Endothelial cell (in vitro differentiated cells): ENCODE data around the gene ASMT. TPM values are rescaled to one million over a fixed set of nuclear protein-coding genes. Genes with fewer than 3 reads are reported as not detected.
"Not testable (repeated sequence)": the region's sequence is repeated elsewhere in the genome, so short reads cannot be mapped to it uniquely, and the experiment has no call there.

ENCODE experiments used
- DNase-seq: peaks from one replicate; pipeline ENCODE4 v3.0.0; 2021; ENCODE audit warnings: low spot score
- H3K27ac Mint-ChIP-seq: one replicate; pipeline ENCODE4 v1.8.0; 2021; ENCODE audit warnings: mixed read lengths, inconsistent platforms; ENCODE audit not compliant: unreplicated experiment
- H3K27me3 Mint-ChIP-seq: one replicate; pipeline ENCODE4 v1.8.0; 2021; ENCODE audit warnings: mild to moderate bottlenecking, moderate library complexity, mixed read lengths, inconsistent platforms; ENCODE audit not compliant: unreplicated experiment
- H3K36me3 Mint-ChIP-seq: one replicate; pipeline ENCODE4 v1.8.0; 2021; ENCODE audit warnings: mild to moderate bottlenecking, low read depth, mixed read lengths, inconsistent platforms; ENCODE audit not compliant: unreplicated experiment
- H3K4me1 Mint-ChIP-seq: one replicate; pipeline ENCODE4 v1.8.0; 2021; ENCODE audit warnings: mild to moderate bottlenecking, mixed read lengths, inconsistent platforms; ENCODE audit not compliant: unreplicated experiment
- H3K4me3 Mint-ChIP-seq: one replicate; pipeline ENCODE4 v1.8.0; 2021; ENCODE audit warnings: mild to moderate bottlenecking, mixed read lengths, inconsistent platforms; ENCODE audit not compliant: unreplicated experiment
- H3K9me3 Mint-ChIP-seq: one replicate; pipeline ENCODE4 v1.8.0; 2021; ENCODE audit warnings: mixed read lengths, inconsistent platforms; ENCODE audit not compliant: unreplicated experiment
- CTCF ChIP-seq: fragments of 200-600 bp; sonication (generic); IDR thresholded peaks from one replicate; pipeline ENCODE4 v1.5.0; 2021; ENCODE audit warnings: antibody characterized with exemption; ENCODE audit not compliant: unreplicated experiment
- total RNA-seq: library from RNA; stranded (reverse); fragmentation: NEBNext Ultra II Directional; extraction: Animal tissue kit (Norgen Biotek cat#: 25700); gene quantifications from one replicate; pipeline ENCODE4 v1.2.1, GENCODE V29; 2021; ENCODE audit not compliant: unreplicated experiment

ASMT gene
- total RNA-seq, 1 donor from 2014 or later: 0.31 TPM

- H3K27ac Mint-ChIP-seq, H3K4me1 Mint-ChIP-seq: not testable (repeated sequence)
These were observed 37.4 kb downstream of the ASMT start for GRCh38 chrX:1652011-1652811.

GRCh38 chrX:1656379-1656778 is 41.5 kb downstream of the ASMT start:
- TF ChIP-seq CTCF: no peak
- Mint-ChIP-seq H3K4me1 (peaks cover 6% of the 10 kb centered on the region), H3K27ac (no peak overlapping the region), H3K27me3 (peaks cover 4% of the 10 kb centered on the region), H3K4me3 (no peak overlapping the region), H3K36me3 (peaks cover 14% of the 10 kb centered on the region), H3K9me3 (peaks cover 11% of the 10 kb centered on the region)
- no peak for DNase-seq

More at GRCh38 chrX:1652011-1652811, 37.4 kb downstream of the ASMT start:
- H3K4me3 Mint-ChIP-seq, H3K27me3 Mint-ChIP-seq, H3K36me3 Mint-ChIP-seq, H3K9me3 Mint-ChIP-seq: not testable (repeated sequence)
- TF ChIP-seq CTCF: peak; percentile 84
- DNase-seq: peak; percentile 22

- Mint-ChIP-seq H3K27ac (peak overlapping the region; percentile 83), H3K9me3 (peaks cover 11% of the 10 kb centered on the region), H3K4me3 (peak overlapping the region; percentile 78), H3K4me1 (peaks cover 6% of the 10 kb centered on the region), H3K36me3 (peaks cover 14% of the 10 kb centered on the region), H3K27me3 (peaks cover 6% of the 10 kb centered on the region)
- no peak for DNase-seq
- no peak for TF ChIP-seq CTCF
These were observed 42.7 kb downstream of the ASMT start for GRCh38 chrX:1657367-1658070.

- peaks cover 6% of the 10 kb centered on the region for H3K27me3 Mint-ChIP-seq
- TF ChIP-seq CTCF: no peak
- peaks cover 14% of the 10 kb centered on the region for H3K36me3 Mint-ChIP-seq
- H3K27ac Mint-ChIP-seq: peak overlapping the region; percentile 2
- H3K4me3 Mint-ChIP-seq: peak overlapping the region; percentile 68
- H3K4me1 Mint-ChIP-seq: peaks cover 6% of the 10 kb centered on the region
- no peak for DNase-seq
- peaks cover 11% of the 10 kb centered on the region for H3K9me3 Mint-ChIP-seq
These were observed 43.2 kb downstream of the ASMT start for GRCh38 chrX:1658071-1658491.
